GM12878 (cell line): Measurements from ENCODE around the gene DAAM2. TPM values are rescaled to one million over a fixed set of nuclear protein-coding genes. Genes with fewer than 3 reads are reported as not detected.

ENCODE experiments used
- ATAC-seq: fragments of 200-7000 bp; cut with Tn5 transposase; 3 replicates; pipeline ENCODE4 v1.9.1; 2020; ENCODE audit warnings: mild to moderate bottlenecking, moderate library complexity
- BruUV-seq: library from RNA; stranded (reverse); fragments of 400-500 nt; replicated peaks from 2 replicates; lab custom pipeline; 2021; lab: Mats Ljungman, UMichigan
- CTCF ChIA-PET: fragments of 300-600 bp; sonication (Branson Sonifier 250); formaldehyde crosslinking; extraction: SDS; loops from one replicate; lab custom pipeline; 2021; ENCODE audit warnings: inconsistent platforms; lab: Yijun Ruan, JAX
- POLR2A ChIA-PET: fragments of 350-600 bp; formaldehyde crosslinking; extraction: SDS; loops from one replicate; lab custom pipeline; 2021; ENCODE audit warnings: inconsistent platforms; lab: Charles Lee
- RAD21 ChIA-PET: fragments of 300-600 bp; sonication (Branson Sonifier 250); formaldehyde crosslinking; loops from one replicate; lab custom pipeline; 2023; ENCODE audit warnings: antibody characterized with exemption; ENCODE audit not compliant: unreplicated experiment; lab: Charles Lee
- SMC1A ChIA-PET: fragments of 300-600 bp; sonication (Branson Sonifier 250); formaldehyde crosslinking; loops from one replicate; lab custom pipeline; 2023; ENCODE audit not compliant: unreplicated experiment, uncharacterized antibody; lab: Charles Lee
- DNase-seq: peaks from one replicate; pipeline ENCODE4 v3.0.0-alpha.2; 2011; ENCODE audit warnings: low read depth, low spot score
- FAIRE-seq: peaks from 3 replicates; lab custom pipeline; 2011; peaks lifted over from hg19 to GRCh38; lab: Jason Lieb, UNC
- H2AFZ ChIP-seq: 2 replicates; pipeline ENCODE4 v1.6.0; 2011; ENCODE audit warnings: low read depth, low read length, control low read depth; ENCODE audit not compliant: control insufficient read depth
- H3K27ac ChIP-seq: 2 replicates; pipeline ENCODE4 v1.5.1; 2011; ENCODE audit warnings: control low read depth; ENCODE audit not compliant: control insufficient read depth, insufficient read depth
- H3K27me3 ChIP-seq, 2 experiments: replicated peaks in 1 of 2; 2 replicates each; pipeline versions ENCODE4 v1.6.0 to v1.6.1; 2011; ENCODE audit warnings: low read length in 1 of 2; ENCODE audit not compliant: control insufficient read depth in 2 of 2, insufficient read depth in 2 of 2
- H3K36me3 ChIP-seq, 2 experiments: 2 replicates each; pipeline ENCODE4 v1.5.1; 2011; ENCODE audit warnings: low read length in 1 of 2; ENCODE audit not compliant: control insufficient read depth in 2 of 2, insufficient read depth in 2 of 2
- H3K4me1 ChIP-seq: 2 replicates; pipeline ENCODE4 v1.6.1; 2011; ENCODE audit warnings: mild to moderate bottlenecking, low read length, moderate library complexity, mixed read lengths; ENCODE audit not compliant: control insufficient read depth, insufficient read depth
- H3K4me2 ChIP-seq: 2 replicates; pipeline ENCODE4 v1.6.0; 2011; ENCODE audit warnings: control low read depth; ENCODE audit not compliant: control insufficient read depth, insufficient read depth
- H3K4me3 ChIP-seq: fragments of 200-600 bp; sonication (generic); 2 replicates; pipeline ENCODE4 v1.5.1; 2016
- H3K79me2 ChIP-seq: 2 replicates; pipeline ENCODE4 v1.6.0; 2011; ENCODE audit warnings: low read length; ENCODE audit not compliant: control insufficient read depth, insufficient read depth
- H3K9ac ChIP-seq: 2 replicates; pipeline ENCODE4 v1.8.0; 2011; ENCODE audit warnings: low read length, control low read depth, mixed read lengths; ENCODE audit not compliant: control insufficient read depth, insufficient read depth
- H3K9me3 ChIP-seq: replicated peaks from 3 replicates; pipeline ENCODE4 v1.5.1; 2011; ENCODE audit warnings: mild to moderate bottlenecking, low read length; ENCODE audit not compliant: control insufficient read depth, insufficient read depth
- H4K20me1 ChIP-seq: 2 replicates; pipeline ENCODE4 v1.6.0; 2011; ENCODE audit not compliant: control insufficient read depth, insufficient read depth
- GATAD2B ChIP-seq: fragments of 450-650 bp; conservative IDR thresholded peaks from 2 replicates; pipeline ENCODE4 v1.6.1; 2017; ENCODE audit warnings: low read depth, mild to moderate bottlenecking, moderate library complexity
- IRF4 ChIP-seq: IDR thresholded peaks from 2 replicates; pipeline ENCODE4 v1.6.1; 2011; ENCODE audit warnings: low read depth, low read length
- WGBS: methylation state at CpG from one replicate; pipeline ENCODE4 v1.1.6; 2016; ENCODE audit warnings: low lambda C conversion rate; ENCODE audit not compliant: insufficient replicate concordance, insufficient coverage; ENCODE audit errors: missing lambda C conversion rate; 5-methylcytosine and 5-hydroxymethylcytosine counted together
- in situ Hi-C: fragments of 300-500 bp; cut with MboI; formaldehyde crosslinking; loops from 9 replicates; pipeline ENCODE4 v1.14.3; 2018; ENCODE audit warnings: mixed read lengths
- intact Hi-C: fragments of 100-400 bp; cut with micrococcal nuclease; formaldehyde crosslinking; loops from one replicate; pipeline ENCODE4 v1.14.2; 2022; ENCODE audit not compliant: unreplicated experiment
- polyA plus RNA-seq, 11 experiments: library from polyadenylated mRNA; depleted of rRNA in 4 of 11; unstranded in 6 of 11; stranded (reverse) in 5 of 11; fragments of >200 nt; fragmentation: Nextera tagmentation in 4 of 11; fragmentation: Illumina TruSeq in 1 of 11; extraction: Ambion mirVana in 4 of 11; extraction: Trizol in 1 of 11; gene quantifications; 1 replicate in 1 of 11; 2 replicates in 10 of 11; pipeline versions ENCODE4 v1.2.1 to v1.2.3, GENCODE V29; 2011 to 2016; ENCODE audit warnings: inconsistent platforms in 2 of 11, missing spikeins in 2 of 11, low read depth in 1 of 11
- total RNA-seq, 4 experiments: library from RNA; depleted of rRNA in 3 of 4; stranded (reverse); fragments of >200 nt in 3 of 4; fragmentation: Illumina TruSeq in 1 of 4; extraction: Trizol in 1 of 4; gene quantifications; 2 replicates each; pipeline versions ENCODE4 v1.2.1 to v1.2.3, GENCODE V29; 2013 to 2021
- TF ChIP-seq, protein P1 (sequence below): fragments of 450-650 bp; IDR thresholded peaks from 2 replicates; pipeline ENCODE4 v1.6.1; 2016; ENCODE audit warnings: mild to moderate bottlenecking, moderate library complexity, borderline replicate concordance

DAAM2 gene
- total and polyA plus RNA-seq, 10 of the 15 experiments (the other 5 are each of a cell fraction or from before 2014, with no cell fraction given), result 0.05 to 0.22 TPM; not detected in 8

DNA sequence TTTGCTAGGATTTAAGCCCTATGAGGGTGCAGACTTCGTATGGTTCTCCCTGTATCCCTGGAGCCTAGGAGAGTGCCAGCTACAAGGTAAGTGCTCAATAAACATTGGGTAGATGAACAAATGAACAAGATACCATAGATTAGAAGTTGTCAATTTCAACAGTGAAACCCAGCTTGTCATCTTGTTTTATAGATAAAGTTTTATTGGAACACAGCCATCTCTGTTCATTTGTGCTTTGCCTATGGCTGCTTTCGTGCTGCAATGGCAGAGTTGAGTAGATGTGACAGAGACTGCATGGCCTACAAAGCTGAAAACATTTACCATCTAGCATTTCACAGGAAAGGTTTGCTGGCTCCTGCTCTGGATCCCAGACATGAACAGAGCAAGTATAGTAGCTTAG lies 5.6 kb downstream of the DAAM2 start:
- Histone ChIP-seq H3K79me2 (no peaks in the 10 kb centered on the region), H4K20me1 (no peaks in the 10 kb centered on the region), H3K36me3 (no peaks in the 10 kb centered on the region), H3K4me2 (no peak overlapping the region), H3K27ac (no peak overlapping the region), H3K9me3 (no peaks in the 10 kb centered on the region), H2AFZ (no peak overlapping the region), H3K9ac (no peak overlapping the region), H3K4me3 (no peak overlapping the region), H3K27me3 (peaks cover 0 to 2% of the 10 kb centered on the region in 2 experiments; a peak in 3 of 4 replicates)
- no TSS peak for BruUV-seq
- ChIA-PET RAD21 (no interaction called here), CTCF (interaction anchor here (0.7 to 2.3 kb wide), 5 partner anchors 20 to 345 kb away, joined by 3 to 10 read pairs (median 3); no protein-coding TSS in a partner anchor), SMC1A (interaction anchor here (1.5 kb wide), 1 partner anchor 16 kb away, joined by 5 read pairs; no protein-coding TSS in a partner anchor)
- DNase-seq (no peak), ATAC-seq (no peak)
- 3% methylated on average over 2 of the region's 2 CpGs for WGBS
- TF ChIP-seq, protein P1, sequence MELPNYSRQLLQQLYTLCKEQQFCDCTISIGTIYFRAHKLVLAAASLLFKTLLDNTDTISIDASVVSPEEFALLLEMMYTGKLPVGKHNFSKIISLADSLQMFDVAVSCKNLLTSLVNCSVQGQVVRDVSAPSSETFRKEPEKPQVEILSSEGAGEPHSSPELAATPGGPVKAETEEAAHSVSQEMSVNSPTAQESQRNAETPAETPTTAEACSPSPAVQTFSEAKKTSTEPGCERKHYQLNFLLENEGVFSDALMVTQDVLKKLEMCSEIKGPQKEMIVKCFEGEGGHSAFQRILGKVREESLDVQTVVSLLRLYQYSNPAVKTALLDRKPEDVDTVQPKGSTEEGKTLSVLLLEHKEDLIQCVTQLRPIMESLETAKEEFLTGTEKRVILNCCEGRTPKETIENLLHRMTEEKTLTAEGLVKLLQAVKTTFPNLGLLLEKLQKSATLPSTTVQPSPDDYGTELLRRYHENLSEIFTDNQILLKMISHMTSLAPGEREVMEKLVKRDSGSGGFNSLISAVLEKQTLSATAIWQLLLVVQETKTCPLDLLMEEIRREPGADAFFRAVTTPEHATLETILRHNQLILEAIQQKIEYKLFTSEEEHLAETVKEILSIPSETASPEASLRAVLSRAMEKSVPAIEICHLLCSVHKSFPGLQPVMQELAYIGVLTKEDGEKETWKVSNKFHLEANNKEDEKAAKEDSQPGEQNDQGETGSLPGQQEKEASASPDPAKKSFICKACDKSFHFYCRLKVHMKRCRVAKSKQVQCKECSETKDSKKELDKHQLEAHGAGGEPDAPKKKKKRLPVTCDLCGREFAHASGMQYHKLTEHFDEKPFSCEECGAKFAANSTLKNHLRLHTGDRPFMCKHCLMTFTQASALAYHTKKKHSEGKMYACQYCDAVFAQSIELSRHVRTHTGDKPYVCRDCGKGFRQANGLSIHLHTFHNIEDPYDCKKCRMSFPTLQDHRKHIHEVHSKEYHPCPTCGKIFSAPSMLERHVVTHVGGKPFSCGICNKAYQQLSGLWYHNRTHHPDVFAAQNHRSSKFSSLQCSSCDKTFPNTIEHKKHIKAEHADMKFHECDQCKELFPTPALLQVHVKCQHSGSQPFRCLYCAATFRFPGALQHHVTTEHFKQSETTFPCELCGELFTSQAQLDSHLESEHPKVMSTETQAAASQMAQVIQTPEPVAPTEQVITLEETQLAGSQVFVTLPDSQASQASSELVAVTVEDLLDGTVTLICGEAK, result peak; percentile 70
- no peak for TF ChIP-seq IRF4
- TF ChIP-seq GATAD2B, result no peak
- TF ChIP-seq, all 136 proteins: peak for 1
- intact Hi-C loops (no loop called here), in situ Hi-C loops (no loop called here)
- FAIRE-seq, result no peak
- POLR2A ChIA-PET, result interaction anchor here (0.7 kb wide), 1 partner anchor 316 kb away, joined by 3 read pairs; no protein-coding TSS in a partner anchor
- no peaks in the 10 kb centered on the region for H3K4me1 ChIP-seq
